Measurements from ENCODE around the gene ARID1B.

GRCh38 chr6:157124485-157125254 is 347.5 kb downstream of the ARID1B start:
- TF ChIP-seq KAT7 (CRISPR knock-in tag; IDR thresholded peaks at IDR 0.05; ENCODE audit: borderline replicate concordance) = no peak
- TF ChIP-seq ATF2 (CRISPR knock-in tag; IDR thresholded peaks at IDR 0.05; ENCODE audit: borderline replicate concordance, low read depth) = no peak
- TF ChIP-seq ZNF232 (CRISPR knock-in tag; IDR thresholded peaks at IDR 0.05) = no peak
- TF ChIP-seq SP1 (CRISPR knock-in tag; conservative IDR thresholded peaks at IDR 0.05) = no peak
- TF ChIP-seq IRF2 (CRISPR knock-in tag; IDR thresholded peaks at IDR 0.05; ENCODE audit: borderline replicate concordance, low read depth) = no peak
- TF ChIP-seq, protein P1, sequence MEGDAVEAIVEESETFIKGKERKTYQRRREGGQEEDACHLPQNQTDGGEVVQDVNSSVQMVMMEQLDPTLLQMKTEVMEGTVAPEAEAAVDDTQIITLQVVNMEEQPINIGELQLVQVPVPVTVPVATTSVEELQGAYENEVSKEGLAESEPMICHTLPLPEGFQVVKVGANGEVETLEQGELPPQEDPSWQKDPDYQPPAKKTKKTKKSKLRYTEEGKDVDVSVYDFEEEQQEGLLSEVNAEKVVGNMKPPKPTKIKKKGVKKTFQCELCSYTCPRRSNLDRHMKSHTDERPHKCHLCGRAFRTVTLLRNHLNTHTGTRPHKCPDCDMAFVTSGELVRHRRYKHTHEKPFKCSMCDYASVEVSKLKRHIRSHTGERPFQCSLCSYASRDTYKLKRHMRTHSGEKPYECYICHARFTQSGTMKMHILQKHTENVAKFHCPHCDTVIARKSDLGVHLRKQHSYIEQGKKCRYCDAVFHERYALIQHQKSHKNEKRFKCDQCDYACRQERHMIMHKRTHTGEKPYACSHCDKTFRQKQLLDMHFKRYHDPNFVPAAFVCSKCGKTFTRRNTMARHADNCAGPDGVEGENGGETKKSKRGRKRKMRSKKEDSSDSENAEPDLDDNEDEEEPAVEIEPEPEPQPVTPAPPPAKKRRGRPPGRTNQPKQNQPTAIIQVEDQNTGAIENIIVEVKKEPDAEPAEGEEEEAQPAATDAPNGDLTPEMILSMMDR (IDR thresholded peaks at IDR 0.05) = no peak
- TF ChIP-seq, protein P2, sequence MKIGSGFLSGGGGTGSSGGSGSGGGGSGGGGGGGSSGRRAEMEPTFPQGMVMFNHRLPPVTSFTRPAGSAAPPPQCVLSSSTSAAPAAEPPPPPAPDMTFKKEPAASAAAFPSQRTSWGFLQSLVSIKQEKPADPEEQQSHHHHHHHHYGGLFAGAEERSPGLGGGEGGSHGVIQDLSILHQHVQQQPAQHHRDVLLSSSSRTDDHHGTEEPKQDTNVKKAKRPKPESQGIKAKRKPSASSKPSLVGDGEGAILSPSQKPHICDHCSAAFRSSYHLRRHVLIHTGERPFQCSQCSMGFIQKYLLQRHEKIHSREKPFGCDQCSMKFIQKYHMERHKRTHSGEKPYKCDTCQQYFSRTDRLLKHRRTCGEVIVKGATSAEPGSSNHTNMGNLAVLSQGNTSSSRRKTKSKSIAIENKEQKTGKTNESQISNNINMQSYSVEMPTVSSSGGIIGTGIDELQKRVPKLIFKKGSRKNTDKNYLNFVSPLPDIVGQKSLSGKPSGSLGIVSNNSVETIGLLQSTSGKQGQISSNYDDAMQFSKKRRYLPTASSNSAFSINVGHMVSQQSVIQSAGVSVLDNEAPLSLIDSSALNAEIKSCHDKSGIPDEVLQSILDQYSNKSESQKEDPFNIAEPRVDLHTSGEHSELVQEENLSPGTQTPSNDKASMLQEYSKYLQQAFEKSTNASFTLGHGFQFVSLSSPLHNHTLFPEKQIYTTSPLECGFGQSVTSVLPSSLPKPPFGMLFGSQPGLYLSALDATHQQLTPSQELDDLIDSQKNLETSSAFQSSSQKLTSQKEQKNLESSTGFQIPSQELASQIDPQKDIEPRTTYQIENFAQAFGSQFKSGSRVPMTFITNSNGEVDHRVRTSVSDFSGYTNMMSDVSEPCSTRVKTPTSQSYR (CRISPR knock-in tag; IDR thresholded peaks at IDR 0.05) = no peak
- no peak for TF ChIP-seq ATF6 (CRISPR knock-in tag; IDR thresholded peaks at IDR 0.05)
- no peak for TF ChIP-seq ETV6 (CRISPR knock-in tag; IDR thresholded peaks at IDR 0.05)
- TF ChIP-seq, protein P3, sequence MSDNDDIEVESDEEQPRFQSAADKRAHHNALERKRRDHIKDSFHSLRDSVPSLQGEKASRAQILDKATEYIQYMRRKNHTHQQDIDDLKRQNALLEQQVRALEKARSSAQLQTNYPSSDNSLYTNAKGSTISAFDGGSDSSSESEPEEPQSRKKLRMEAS (CRISPR knock-in tag; IDR thresholded peaks at IDR 0.05) = no peak
- no peak for TF ChIP-seq ZNF263 (CRISPR knock-in tag; IDR thresholded peaks at IDR 0.05; ENCODE audit: low read depth)
